UCSD-AML1 (cell line): ENCODE measurements around the gene FOXA1.
"Not testable (repeated sequence)": the region's sequence is repeated elsewhere in the genome, so short reads cannot be mapped to it uniquely, and the experiment has no call there.

ENCODE experiments used
- DNase-seq: peaks from one replicate; lab custom pipeline; 2025; ENCODE audit not compliant: unreplicated experiment; lab: John Stamatoyannopoulos, UW

FOXA1 gene

DNA sequence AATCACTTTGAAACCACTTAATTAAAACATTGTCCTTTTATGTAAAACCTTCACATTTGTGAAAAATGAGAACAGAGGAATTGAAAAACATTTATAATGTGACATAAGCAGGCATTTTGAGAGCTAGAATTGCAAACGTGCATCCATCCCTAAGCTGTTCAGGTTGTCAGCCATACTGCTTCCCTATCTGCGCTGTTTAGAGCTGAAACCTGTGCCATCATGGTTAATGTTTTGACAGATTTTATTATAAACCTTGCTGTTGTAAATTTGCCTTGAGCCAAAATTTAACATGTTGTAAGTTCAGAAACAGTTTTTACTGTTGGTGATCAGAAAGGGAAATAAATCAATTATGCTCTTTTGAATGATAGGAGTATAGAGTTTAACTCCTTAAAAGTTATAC, 31.9 kb downstream of the FOXA1 start:
- DNase-seq, result no peak

DNA sequence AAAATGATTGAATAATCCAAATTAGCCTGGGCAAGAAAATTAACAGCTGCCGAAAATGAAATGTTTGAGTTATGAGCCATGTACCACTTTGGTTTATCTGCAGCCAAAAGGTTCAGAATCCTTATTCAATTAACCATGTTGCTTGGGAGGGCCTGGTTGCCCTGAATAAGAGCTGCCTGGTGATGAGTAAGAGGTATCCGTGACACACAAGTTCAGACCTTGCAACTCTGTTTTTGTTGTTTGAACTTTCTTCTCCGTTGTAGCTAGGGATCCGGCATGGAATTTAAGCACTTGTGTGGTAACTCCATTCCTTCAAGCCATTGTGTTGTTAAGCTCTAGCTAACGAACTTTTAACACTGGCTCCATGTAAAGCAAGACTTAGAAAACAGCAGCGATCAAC, 35.7 kb downstream of the FOXA1 start:
- DNase-seq, result no peak

DNA sequence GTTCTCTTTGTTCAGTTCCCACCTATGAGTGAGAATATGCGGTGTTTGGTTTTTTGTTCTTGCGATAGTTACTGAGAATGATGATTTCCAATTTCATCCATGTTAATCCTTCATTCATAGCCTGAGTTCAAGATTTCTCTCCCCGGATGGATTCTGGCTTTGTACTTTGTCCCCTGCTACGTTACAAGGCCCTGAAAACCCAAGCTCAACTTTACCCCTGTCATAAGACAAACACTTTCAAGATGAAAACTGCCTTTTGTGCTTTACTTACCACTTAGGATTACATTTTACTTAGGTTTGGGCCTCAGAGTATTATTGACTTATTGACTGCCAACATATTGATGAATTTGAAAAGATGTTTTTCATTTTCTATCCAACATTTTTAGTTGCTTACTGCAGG, 36.3 kb downstream of the FOXA1 start:
- DNase-seq, result no peak

DNA sequence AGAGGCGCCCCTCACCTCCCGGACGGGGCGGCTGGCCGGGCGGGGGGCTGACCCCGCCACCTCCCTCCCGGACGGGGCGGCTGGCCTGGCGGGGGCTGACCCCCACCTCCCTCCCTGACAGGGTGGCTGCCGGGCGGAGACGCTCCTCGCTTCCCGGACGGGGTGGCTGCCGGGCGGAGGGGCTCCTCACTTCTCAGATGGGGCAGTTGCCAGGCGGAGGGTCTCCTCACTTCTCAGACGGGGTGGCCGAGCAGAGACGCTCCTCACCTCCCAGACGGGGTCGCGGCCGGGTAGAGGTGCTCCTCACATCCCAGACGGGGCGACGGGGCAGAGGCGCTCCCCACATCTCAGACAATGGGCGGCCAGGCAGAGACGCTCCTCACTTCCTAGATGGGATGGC, 39.5 kb downstream of the FOXA1 start:
- DNase-seq, result not testable (repeated sequence)

DNA sequence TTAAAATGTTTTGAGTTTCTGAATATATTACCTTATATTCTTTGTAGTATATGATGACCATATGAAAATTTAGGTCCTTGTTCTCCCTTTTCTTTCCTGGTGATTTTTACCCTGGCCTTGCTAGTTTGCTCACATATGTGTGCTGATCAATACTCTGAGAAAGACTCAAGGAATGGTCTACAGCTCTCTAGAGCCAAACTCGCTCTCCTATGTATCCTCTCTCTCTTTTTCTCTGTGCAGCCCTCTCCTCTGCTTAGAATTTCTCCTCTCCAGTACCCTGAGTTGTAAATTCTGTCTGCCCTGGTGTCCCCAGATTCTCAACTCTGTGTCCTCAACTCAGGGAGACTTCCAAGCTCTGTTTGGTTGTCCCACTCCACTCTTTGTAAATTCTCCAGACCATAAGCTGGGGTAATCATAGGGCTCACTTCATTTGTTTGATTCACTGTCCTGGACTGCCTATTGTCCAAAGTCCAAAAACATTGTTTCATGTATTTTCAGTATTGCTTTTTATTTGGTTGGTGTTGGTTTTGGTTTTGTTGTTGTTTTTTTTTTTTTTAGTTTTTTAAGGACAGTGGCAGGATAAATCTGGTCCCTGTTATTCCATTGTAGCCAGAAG, 41.0 kb downstream of the FOXA1 start:
- DNase-seq, result no peak

DNA sequence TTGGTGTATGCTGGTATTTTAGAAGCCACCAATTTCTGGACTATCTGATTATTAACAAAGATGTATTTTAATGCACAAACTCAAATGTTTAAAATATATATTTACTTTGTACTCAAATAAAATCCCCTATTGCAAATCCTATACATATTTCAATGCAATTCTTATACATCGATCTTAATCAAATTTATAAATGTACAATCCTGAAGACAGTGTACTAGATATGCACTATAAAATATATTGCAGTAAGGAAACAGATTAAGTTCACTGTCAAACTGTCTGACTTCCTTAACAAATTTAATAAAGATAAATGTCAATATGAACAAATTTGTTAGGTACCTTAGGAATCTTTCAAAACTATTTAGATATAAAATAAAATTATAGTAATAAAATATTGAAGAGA, 43.9 kb downstream of the FOXA1 start:
- no peak for DNase-seq

DNA sequence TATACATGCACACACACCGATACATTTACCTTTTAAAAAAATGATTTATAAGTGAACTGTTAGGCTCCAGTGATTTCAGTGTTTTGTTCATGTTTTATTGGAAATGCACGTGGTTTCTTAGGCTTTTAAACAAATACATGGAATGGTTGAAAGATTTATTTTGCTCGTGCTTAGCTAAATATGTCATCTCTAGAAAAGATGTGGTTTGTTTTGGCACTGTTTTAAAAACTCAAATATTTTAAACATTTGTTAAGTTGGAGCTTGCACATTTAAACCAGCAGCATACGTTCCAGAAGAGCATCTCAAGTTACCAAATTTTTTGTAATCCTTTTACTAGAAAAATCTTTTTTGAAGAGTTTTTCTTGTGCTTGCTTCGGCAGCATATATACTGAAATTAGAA, 44.5 kb downstream of the FOXA1 start:
- no peak for DNase-seq

DNA sequence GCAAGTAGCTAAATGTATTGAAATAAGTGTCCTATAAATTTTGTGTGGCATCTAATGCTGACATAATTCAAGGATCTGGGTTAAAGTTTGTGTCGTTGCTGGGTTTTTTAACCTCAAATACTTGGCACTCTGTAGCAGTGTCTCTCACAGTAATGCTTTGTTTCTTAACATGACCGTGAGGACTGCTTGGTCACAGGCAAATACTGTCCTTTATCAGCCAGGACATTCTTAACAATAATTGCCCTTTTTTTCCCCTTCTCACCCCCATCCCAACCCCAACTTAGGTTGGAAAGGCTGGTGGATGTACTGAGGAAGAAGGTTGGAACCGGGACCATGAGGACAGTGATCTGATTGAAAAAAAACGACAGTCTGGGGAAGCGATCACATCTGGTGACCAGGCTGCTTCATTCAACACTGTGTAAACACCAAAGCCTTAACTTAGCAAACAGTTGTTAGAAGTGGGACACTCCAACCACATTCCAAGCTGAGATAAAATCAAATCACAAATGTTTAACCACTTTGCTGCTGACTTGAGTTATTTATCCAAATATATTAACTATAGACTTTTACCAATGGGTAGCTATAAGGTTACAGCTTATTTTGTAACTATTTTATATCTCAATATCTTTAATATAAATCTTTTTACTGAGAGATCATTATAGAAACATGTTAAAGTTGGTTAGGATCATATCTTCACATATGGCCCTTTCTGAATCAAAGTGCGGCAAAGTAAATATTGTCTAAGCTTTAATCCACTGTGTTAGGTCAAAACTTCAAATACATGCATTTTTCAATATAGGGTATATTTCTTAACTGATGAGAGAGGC, 48.2 kb downstream of the FOXA1 start:
- DNase-seq, result no peak

DNA sequence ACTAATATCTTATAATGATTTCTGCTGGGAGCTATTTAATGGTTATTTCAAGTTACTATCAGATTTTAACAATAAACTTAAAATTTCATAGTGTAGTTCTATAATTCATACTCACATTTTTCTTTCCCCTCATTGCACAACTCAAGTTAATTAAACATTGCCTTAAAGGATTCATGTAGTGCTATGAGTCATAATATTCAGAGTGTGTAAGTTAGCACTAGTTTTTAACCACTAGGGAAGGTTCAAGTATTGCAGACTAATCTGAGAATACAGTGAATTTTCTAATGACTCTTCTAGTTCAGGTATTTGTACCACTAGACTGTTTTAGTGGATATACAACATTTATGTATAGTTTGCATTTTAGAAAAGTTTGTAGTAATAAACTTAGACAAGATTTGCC, 49.9 kb downstream of the FOXA1 start:
- DNase-seq, result no peak

DNA sequence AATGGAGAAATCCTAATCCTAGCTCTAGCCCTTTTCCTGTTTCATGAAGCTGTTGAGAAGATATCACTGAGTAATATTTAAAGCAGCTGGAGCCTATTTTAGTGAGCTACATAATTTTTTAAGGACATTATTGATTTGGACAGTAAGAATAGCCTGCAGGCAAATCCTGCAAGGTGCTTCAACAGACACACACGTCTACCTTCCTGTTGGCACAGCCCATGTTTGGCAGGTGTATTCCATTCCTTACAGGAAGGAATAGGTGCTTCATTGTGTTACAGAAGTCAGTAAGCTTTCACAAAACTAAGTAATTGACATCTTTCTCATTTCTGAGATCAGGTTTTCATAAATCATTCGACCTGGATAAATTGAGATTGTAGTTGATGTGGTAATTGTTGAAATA, 50.6 kb downstream of the FOXA1 start:
- DNase-seq, result no peak

DNA sequence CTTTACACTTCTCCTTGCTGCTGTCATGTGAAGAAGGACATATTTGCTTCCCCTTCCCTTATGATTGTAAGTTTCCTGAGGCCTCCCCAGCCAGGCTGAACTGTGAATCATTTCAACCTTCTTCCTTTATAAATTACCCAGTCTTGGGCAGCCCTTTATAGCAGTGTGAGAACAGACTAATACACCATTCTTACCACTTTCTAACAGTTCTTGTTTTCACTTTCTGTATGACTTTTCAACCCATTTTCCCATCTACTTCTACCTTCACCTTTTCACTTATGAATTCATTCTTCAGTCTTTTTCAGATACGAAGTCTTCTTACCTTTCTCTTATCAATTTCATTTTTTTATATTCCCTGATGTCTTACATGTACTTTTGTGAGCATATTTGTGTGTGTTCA, 55.1 kb downstream of the FOXA1 start:
- DNase-seq, result no peak
